ENCODE results near the gene NUP98. TPM values are rescaled to one million over a fixed set of nuclear protein-coding genes. Genes with fewer than 3 reads are reported as not detected.
"Not testable (repeated sequence)": the region's sequence is repeated elsewhere in the genome, so short reads cannot be mapped to it uniquely, and the experiment has no call there.

The NUP98 gene
- polyA plus RNA-seq, 3 donors = 59.2 to 78.2 (median 64.6) TPM

DNA sequence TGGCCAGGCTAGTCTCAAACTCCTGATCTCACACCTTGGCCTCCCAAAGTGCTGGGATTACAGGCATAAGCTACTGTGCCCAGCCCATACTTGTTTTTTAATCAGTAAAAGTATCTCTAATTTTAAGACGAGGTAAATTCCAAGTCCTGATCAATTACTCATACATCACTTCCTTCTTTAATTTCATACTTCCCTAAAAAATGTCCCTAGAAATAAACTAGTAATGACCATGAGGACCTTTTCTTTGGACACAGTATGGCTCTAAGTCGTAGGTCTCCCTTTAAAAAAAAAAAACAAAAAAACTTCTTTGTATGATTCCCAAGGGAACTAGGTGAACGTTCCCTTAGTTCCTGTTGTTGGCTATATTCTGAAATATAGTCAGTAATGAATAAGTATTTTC lies 29.8 kb downstream of the NUP98 start:
- no peak for DNase-seq (ENCODE audit: extremely low read depth in 1 of 11, low read depth in 9 of 11, low spot score in 4 of 11)

DNA sequence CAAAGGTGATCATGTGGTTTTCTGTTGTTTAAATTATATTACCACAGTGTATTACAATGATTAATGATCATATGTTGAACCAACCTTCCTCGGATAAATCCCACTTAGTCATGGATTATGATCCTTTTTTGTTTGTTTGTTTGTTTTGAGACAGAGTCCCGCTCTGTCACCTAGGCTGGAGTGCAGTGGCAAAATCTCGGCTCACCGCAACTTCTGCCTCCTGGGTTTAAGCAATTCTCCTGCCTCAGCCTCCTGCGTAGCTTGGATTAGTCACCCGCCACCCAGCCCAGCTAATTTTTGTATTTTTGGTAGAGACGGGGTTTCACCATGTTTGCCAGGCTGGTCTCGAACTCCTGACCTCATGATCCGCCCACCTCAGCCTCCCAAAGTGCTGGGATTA lies 30.5 kb downstream of the NUP98 start:
- DNase-seq (ENCODE audit: extremely low read depth in 1 of 11, low read depth in 9 of 11, low spot score in 4 of 11) = not testable (repeated sequence)

DNA sequence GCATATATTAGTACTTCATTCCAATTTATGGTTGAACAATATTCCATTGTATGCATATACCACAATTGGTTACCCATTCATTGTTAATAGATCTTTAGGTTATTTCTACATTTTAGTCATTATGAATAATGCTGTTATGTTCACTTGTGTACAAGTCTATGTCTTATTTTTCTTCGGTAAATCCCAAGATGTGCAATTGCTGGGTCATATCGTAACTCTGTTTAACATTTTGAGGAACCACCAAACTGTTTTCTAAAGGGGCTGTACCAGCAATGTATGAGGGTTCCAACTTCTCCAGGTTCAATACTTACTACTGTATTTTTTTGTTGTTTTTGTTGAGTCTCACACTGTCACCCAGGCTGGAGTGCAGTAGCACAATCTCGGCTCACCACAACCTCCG lies 33.1 kb downstream of the NUP98 start:
- DNase-seq (ENCODE audit: extremely low read depth in 1 of 11, low read depth in 9 of 11, low spot score in 4 of 11) = no peak

DNA sequence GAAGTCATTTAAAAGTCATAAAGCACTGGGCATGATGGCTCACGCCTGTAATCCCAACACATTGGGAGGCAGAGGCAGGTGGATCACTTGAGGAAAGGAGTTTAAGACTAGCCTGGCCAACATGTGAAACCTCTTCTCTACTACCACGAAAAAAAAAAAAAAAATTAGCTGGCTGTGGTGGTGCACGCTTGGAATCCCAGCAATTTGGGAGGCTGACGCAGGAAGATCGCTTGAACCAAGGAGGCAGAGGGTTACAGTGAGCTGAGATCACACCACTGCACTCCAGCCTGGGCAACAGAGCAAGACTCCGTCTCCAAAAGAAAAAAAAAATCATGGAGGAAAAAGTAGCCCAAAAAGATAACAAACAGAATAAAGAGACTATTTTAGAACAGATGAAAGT lies 42.2 kb downstream of the NUP98 start:
- DNase-seq (ENCODE audit: extremely low read depth in 1 of 11, low read depth in 9 of 11, low spot score in 4 of 11) = no peak

DNA sequence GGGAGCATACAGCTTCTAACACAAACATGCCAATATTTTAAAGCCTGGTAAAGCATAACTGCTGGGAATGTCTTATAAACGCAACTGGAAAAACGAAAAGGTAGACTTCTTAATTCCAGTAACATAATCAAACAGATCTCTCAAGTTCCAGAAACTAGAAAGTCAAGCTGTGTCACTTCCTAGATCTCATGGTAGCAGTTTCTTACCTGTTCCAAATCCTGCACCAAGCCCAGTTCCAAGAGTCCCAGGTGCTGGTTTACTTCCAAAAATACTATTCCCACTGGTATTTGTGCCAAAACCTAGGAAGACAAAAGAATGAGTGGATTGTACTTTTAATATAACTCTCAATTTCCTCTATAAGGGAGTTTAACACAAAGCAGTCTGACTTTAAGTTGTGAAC lies 44.2 kb downstream of the NUP98 start:
- DNase-seq (ENCODE audit: extremely low read depth in 1 of 11, low read depth in 9 of 11, low spot score in 4 of 11) = no peak

DNA sequence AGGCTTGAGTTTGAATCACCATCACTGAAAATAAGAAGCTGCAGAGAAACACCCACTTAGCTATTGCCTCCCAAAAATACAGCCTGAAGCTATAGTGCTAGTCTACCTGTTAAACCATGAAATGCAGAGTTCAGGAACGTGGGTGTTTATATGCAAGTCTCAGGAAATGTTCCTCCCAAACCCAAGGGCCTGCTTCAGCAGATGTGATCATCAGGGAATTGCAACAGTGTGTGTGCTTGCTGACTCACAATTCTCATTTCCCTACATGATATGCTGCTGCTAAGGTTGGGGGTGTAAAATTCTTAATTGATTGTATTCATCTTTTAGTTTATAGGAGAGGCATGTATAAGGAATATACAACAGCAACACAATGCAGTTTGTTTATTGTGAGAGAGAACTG lies 49.6 kb downstream of the NUP98 start:
- no peak for DNase-seq (ENCODE audit: extremely low read depth in 1 of 11, low read depth in 9 of 11, low spot score in 4 of 11)

DNA sequence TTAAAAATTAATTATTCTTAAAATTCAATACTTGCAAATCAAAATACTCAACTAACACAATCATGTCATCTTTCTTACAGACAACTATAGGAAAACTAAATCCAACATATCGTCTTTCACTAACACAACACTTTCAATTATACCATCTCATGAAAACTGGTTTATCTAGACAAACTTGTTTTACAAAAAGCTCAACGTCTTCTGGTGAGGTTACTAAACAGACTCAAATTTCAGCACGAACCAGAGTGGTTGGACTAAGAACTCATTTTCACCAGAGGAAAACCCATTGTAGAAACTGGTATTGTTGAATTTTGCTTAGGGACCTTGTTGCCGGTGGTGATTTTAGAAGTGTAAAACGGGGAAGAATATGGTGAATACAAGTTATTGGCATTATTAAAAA lies 52.2 kb downstream of the NUP98 start:
- peak in 5 of 11 donors; percentile 1 to 17 (median 3) for DNase-seq (ENCODE audit: extremely low read depth in 1 of 11, low read depth in 9 of 11, low spot score in 4 of 11)

DNA sequence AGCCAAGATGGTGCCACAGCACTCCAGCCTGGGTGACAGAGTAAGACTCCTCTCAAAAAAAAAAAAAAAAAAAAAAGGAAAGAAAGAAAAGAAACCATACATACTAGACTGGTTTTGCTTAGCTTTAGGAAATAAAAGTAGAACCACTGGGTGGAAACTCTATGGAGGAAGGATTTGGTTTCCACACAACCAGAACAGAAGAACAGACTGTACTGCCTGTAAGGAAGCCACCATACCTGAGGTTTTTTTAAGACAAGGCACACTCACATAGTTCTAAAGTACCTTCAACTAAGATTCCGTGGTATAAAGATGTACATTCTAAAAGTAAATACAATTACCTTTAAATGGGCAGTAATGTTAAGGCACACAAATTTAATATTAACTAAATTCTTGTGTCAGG lies 58.6 kb downstream of the NUP98 start:
- DNase-seq (ENCODE audit: extremely low read depth in 1 of 11, low read depth in 9 of 11, low spot score in 4 of 11) = no peak

DNA sequence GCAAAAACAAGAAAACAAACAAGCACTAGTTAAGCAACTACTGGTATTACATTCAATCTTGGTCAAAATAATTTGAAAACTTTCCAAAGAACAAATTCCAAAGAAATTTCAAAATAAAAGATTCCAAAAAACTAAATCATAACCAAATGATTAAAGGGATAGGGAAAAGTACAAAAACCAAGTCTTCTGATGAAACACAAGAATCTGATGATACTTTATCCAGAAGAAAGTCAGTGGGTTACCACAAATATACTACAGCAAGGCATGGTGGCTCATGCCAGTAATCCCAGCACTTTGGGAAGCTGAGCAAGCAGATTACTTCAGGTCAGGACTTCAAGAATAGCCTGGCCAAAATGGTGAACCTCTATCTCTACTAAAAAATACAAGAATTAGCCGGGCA lies 59.1 kb downstream of the NUP98 start:
- no peak for DNase-seq (ENCODE audit: extremely low read depth in 1 of 11, low read depth in 9 of 11, low spot score in 4 of 11)

DNA sequence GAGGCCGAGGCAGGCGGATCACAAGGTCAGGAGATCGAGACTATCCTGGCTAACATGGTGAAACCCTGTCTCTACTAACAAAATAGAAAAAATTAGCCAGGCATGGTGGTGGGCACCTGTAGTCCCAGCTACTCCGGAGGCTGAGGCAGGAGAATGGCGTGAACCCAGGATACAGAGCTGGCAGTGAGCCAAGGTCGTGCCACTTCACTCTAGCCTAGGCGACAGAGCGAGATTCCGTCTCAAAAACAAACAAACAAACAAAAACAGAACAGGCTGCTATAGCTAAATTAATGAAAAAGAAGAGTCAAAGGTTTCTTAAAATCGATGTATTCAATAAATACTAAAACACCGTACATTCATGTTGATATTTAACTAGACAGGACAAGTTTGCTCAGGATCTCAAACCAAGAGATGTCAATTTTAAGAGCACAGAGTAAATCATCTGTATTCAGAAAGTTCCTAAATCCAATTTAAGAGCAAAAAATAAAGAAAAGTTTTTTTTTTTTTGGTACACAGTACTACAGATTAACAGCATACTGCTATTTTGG lies 59.9 kb downstream of the NUP98 start:
- no peak for DNase-seq (ENCODE audit: extremely low read depth in 1 of 11, low read depth in 9 of 11, low spot score in 4 of 11)

DNA sequence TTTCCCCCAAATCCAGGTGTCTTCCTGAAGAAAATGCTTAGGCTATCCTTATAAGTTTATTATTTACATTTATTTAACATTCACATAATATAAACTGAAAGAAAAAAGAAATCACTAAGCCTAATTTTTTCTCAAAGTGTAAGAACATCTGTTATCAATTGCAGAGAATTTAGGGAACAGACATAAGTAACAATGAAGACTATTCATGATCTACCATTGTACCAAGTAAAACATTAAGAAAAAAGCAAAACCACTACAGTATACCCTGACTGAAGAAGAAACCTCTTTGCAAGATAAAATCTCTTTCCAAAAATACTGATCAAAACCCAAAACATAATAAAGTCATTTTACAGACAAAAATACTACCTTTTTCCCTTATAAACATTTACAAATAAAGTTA lies 60.5 kb downstream of the NUP98 start:
- DNase-seq (ENCODE audit: extremely low read depth in 1 of 11, low read depth in 9 of 11, low spot score in 4 of 11) = no peak

DNA sequence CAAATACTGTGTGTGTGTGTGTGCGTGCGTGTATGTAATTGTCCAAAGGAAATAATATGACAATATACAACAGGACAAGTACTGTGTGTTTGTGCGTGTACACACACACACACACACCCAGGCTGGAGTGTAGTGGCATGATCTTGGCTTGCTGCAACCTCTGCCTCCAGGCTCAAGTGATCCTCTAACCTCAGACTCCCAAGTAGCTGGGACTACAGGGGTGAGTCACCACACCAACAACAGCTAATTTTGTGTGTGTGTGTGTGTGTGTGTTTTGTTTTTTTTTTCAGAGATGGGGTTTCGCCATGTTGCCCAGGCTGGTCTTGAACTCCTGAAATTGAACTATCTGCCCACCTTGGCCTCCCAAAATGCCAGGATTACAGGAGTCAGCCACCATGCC lies 61.5 kb downstream of the NUP98 start:
- no peak for DNase-seq (ENCODE audit: extremely low read depth in 1 of 11, low read depth in 9 of 11, low spot score in 4 of 11)

DNA sequence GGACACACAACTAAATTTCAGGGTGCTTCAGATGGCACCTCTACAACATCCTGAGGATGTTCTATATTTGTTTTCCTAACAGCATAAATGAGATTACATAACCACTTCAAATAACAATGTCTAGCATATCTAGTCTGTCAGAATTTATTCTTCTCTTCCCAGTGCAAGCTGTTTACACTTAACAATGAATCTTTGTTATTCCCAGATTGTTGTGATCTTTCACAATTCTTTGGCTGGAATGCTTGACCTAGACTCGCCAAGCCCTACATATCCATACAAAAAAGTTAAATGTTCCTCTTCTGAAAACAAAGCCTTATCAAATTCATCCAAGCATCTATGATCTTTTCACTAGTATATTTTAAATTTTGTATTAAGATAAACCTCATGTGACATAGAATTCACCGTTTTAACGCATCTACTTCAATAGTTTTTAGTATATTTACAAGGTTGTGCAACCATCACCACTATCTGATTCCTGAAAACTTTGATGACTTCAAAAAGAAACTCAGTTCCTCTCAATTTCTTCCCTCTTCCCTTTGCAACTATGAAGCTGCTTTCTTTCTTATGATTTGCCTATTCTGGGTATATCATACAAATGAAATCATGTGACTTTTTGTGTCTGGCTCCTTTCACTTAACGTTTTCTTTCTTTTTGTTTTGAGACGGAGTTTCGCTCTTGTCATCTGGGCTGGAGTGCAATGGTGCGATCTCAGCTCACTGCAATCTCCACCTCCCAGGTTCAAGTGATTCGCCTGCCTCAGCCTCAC lies 64.5 kb downstream of the NUP98 start:
- DNase-seq (ENCODE audit: extremely low read depth in 1 of 11, low read depth in 9 of 11, low spot score in 4 of 11) = no peak

DNA sequence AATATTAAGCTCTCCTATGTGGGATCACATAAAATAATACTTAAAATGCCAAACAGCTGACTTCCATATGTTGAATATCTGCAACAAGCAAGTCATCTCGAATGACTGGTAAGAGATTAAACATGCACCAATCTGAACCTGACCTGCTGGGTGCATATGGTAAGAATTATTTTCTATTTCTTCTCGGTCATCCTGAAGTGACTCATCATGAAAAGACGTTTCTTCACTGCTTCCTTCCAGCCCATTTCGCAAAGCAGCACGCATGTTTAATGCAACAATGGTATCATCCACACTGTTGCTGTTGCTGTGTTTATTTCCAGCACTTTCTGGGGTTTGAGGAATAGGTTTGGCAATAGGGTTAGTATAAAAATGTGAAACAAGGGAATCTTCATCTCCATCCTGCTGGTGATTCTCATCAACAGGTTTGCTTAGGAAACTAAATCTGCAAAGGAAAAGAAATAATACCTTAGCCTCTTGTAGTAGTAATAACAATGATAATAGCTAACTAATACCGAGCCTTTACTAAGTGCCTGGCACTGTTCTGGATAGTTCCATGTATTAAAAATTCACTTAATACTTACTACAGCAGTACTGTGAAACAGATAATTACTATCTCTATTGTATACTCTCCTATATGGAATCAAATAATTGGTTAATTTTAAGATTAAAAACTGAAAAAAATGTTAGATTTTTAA lies 74.2 kb downstream of the NUP98 start:
- DNase-seq (ENCODE audit: extremely low read depth in 1 of 11, low read depth in 9 of 11, low spot score in 4 of 11) = no peak

DNA sequence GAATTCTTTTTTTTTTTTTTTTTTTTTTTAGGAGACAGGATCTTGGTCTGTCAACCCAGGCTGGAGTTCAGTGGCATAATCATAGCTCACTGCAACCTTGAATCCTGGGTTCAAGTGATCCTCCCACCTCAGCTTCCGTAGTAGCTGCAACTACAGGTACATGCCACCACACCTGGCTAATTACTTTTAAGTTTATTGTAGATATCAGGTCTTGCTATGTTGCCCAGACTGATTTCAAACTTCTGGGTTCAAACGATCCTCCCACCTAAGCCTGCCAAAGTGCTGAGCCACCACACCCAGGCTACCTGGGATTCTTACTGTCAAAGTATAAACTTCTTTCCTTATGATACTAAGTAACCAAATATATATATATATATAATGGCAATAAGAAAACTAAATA lies 75.3 kb downstream of the NUP98 start:
- no peak for DNase-seq (ENCODE audit: extremely low read depth in 1 of 11, low read depth in 9 of 11, low spot score in 4 of 11)

DNA sequence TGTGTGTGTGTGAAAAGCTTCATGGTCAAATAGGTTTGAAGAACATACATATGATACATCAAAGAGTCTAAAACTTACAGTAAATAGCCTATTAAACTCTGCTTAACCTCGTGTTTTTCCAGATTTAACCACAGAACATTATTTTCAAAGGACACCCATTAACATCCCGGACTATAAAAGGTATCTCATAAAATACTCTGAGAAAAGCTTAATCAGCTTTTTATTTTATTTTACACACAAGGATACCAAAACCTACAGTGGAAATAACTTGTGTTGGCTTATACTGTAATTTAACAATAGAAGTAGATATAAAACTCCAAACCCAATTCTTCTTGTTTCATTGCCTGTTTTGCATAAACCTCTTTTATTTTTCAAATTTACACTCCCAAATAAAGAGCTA lies 76.4 kb downstream of the NUP98 start:
- DNase-seq (ENCODE audit: extremely low read depth in 1 of 11, low read depth in 9 of 11, low spot score in 4 of 11) = no peak

DNA sequence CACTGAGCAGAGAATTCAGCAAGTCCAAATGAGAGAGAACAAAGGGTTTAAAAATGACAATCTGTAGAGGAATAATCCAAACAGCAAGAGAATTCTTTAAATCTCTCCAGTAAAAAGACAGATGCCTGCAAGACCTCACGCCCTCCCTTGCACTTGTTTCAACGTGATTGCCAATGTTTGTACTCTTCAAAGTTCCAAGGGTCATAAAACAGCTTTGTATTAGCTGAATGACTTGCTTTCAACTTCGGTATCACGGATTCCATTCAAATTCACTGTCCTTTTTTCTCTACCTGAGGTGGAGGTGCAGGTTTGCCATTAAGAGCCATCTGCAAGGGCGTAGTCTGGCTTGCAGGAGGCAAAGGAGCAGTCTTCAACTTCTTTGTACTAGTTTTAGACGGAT lies 85.1 kb downstream of the NUP98 start:
- no peak for DNase-seq (ENCODE audit: extremely low read depth in 1 of 11, low read depth in 9 of 11, low spot score in 4 of 11)

DNA sequence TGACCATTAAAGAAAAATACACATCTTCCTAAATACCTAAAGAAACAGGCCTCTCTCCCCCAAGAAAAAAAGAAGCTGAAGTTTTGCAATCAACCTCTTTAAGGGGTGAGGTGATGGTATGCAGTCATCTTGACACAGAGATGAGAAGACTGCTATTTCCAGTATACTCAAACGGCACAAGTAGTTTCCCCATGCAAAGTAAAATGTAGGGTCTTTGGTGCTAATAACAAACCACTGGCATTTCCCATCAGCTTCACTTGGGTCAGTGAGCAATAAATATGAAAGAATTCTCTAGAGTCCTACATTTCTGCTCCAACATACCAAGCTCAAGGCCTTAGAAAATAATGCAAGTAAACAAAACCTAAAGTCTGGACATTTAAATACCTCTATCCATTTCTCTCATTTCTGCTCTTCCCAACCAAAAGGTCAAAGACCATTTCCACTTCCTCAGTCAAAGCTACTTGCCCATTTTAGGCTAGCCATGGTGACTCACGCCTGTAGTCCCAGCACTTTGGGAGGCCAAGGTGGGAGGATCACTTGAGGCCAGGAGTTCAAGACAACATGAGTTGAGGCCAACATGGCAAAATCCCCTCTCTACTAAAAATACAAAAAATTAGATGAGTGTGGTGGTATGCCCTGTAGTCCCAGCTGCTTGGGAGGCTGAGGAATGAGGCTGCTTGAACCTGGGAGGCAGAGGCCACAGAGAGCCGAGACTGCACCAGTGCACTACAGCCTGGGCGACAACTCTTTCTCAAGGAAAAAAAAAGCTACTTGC lies 86.7 kb downstream of the NUP98 start:
- no peak for DNase-seq (ENCODE audit: extremely low read depth in 1 of 11, low read depth in 9 of 11, low spot score in 4 of 11)

DNA sequence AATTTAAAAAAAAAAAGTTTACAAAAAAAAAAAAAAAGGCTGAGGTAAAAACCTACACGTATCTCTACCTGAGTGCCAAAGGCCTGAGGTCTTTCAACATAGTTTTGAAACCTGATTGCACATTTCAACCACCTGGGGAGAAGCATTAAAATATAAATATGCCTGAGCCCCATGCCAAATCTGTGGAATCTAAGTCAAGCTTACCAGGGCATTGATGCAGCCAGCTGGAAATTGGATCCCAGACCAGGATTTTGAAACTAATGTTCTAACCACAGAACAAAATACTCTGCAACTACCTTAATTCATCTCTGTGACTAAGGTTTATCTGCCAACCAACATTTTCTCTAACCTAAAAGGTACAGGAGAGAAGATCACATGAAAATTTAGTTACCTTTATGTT lies 87.4 kb downstream of the NUP98 start:
- DNase-seq (ENCODE audit: extremely low read depth in 1 of 11, low read depth in 9 of 11, low spot score in 4 of 11) = peak in 2 of 11 donors; percentile 2 to 4

DNA sequence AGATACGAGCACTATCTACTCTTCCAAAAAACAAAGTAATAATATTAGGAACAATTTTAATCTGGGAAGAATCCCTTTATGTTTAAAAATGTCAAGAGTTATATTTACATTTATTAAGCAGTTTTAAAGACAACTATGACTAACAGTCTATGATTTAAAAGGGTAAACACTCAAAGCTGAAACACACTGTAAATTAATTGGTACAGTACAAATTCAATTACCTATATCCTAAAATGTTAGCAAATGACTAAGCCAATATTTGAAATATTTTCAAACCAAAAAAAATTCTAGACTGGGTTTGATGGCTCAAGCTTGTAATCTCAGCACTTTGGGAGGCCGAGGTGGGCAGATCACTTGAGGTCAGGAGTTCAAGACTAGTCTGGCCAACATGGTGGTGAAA lies 90.2 kb downstream of the NUP98 start:
- no peak for DNase-seq (ENCODE audit: extremely low read depth in 1 of 11, low read depth in 9 of 11, low spot score in 4 of 11)
